GM12878 (cell line): ENCODE data around the gene TDRD10. TPM values are rescaled to one million over a fixed set of nuclear protein-coding genes. Genes with fewer than 3 reads are reported as not detected.

Experiments
- ATAC-seq: fragments of 200-7000 bp; cut with Tn5 transposase; 3 replicates; pipeline ENCODE4 v1.9.1; 2020; ENCODE audit warnings: mild to moderate bottlenecking, moderate library complexity
- BruUV-seq: library from RNA; stranded (reverse); fragments of 400-500 nt; replicated peaks from 2 replicates; lab custom pipeline; 2021; lab: Mats Ljungman, UMichigan
- CTCF ChIA-PET: fragments of 300-600 bp; sonication (Branson Sonifier 250); formaldehyde crosslinking; extraction: SDS; loops from one replicate; lab custom pipeline; 2021; ENCODE audit warnings: inconsistent platforms; lab: Yijun Ruan, JAX
- POLR2A ChIA-PET: fragments of 350-600 bp; formaldehyde crosslinking; extraction: SDS; loops from one replicate; lab custom pipeline; 2021; ENCODE audit warnings: inconsistent platforms; lab: Charles Lee
- RAD21 ChIA-PET: fragments of 300-600 bp; sonication (Branson Sonifier 250); formaldehyde crosslinking; loops from one replicate; lab custom pipeline; 2023; ENCODE audit warnings: antibody characterized with exemption; ENCODE audit not compliant: unreplicated experiment; lab: Charles Lee
- SMC1A ChIA-PET: fragments of 300-600 bp; sonication (Branson Sonifier 250); formaldehyde crosslinking; loops from one replicate; lab custom pipeline; 2023; ENCODE audit not compliant: unreplicated experiment, uncharacterized antibody; lab: Charles Lee
- DNase-seq: peaks from one replicate; pipeline ENCODE4 v3.0.0-alpha.2; 2011; ENCODE audit warnings: low read depth, low spot score
- FAIRE-seq: peaks from 3 replicates; lab custom pipeline; 2011; peaks lifted over from hg19 to GRCh38; lab: Jason Lieb, UNC
- H2AFZ ChIP-seq: 2 replicates; pipeline ENCODE4 v1.6.0; 2011; ENCODE audit warnings: low read depth, low read length, control low read depth; ENCODE audit not compliant: control insufficient read depth
- H3K27ac ChIP-seq: 2 replicates; pipeline ENCODE4 v1.5.1; 2011; ENCODE audit warnings: control low read depth; ENCODE audit not compliant: control insufficient read depth, insufficient read depth
- H3K27me3 ChIP-seq, 2 experiments: replicated peaks in 1 of 2; 2 replicates each; pipeline versions ENCODE4 v1.6.0 to v1.6.1; 2011; ENCODE audit warnings: low read length in 1 of 2; ENCODE audit not compliant: control insufficient read depth in 2 of 2, insufficient read depth in 2 of 2
- H3K36me3 ChIP-seq, 2 experiments: 2 replicates each; pipeline ENCODE4 v1.5.1; 2011; ENCODE audit warnings: low read length in 1 of 2; ENCODE audit not compliant: control insufficient read depth in 2 of 2, insufficient read depth in 2 of 2
- H3K4me1 ChIP-seq: 2 replicates; pipeline ENCODE4 v1.6.1; 2011; ENCODE audit warnings: mild to moderate bottlenecking, low read length, moderate library complexity, mixed read lengths; ENCODE audit not compliant: control insufficient read depth, insufficient read depth
- H3K4me2 ChIP-seq: 2 replicates; pipeline ENCODE4 v1.6.0; 2011; ENCODE audit warnings: control low read depth; ENCODE audit not compliant: control insufficient read depth, insufficient read depth
- H3K4me3 ChIP-seq: fragments of 200-600 bp; sonication (generic); 2 replicates; pipeline ENCODE4 v1.5.1; 2016
- H3K79me2 ChIP-seq: 2 replicates; pipeline ENCODE4 v1.6.0; 2011; ENCODE audit warnings: low read length; ENCODE audit not compliant: control insufficient read depth, insufficient read depth
- H3K9ac ChIP-seq: 2 replicates; pipeline ENCODE4 v1.8.0; 2011; ENCODE audit warnings: low read length, control low read depth, mixed read lengths; ENCODE audit not compliant: control insufficient read depth, insufficient read depth
- H3K9me3 ChIP-seq: replicated peaks from 3 replicates; pipeline ENCODE4 v1.5.1; 2011; ENCODE audit warnings: mild to moderate bottlenecking, low read length; ENCODE audit not compliant: control insufficient read depth, insufficient read depth
- H4K20me1 ChIP-seq: 2 replicates; pipeline ENCODE4 v1.6.0; 2011; ENCODE audit not compliant: control insufficient read depth, insufficient read depth
- DPF2 ChIP-seq: fragments of 450-650 bp; IDR thresholded peaks from 2 replicates; pipeline ENCODE4 v1.6.1; 2017; ENCODE audit warnings: mild to moderate bottlenecking
- GATAD2B ChIP-seq: fragments of 450-650 bp; conservative IDR thresholded peaks from 2 replicates; pipeline ENCODE4 v1.6.1; 2017; ENCODE audit warnings: low read depth, mild to moderate bottlenecking, moderate library complexity
- IRF4 ChIP-seq: IDR thresholded peaks from 2 replicates; pipeline ENCODE4 v1.6.1; 2011; ENCODE audit warnings: low read depth, low read length
- JUND ChIP-seq: IDR thresholded peaks from 2 replicates; pipeline ENCODE4 v1.6.1; 2012; ENCODE audit warnings: low read depth, mild to moderate bottlenecking, low read length, improper control_type of control experiment, moderate library complexity
- MYB ChIP-seq: fragments of 150-350 bp; IDR thresholded peaks from 2 replicates; pipeline ENCODE4 v1.6.1; 2014; ENCODE audit warnings: mild to moderate bottlenecking, low read depth, low read length, borderline replicate concordance
- PAX8 ChIP-seq: fragments of 450-650 bp; IDR thresholded peaks from 2 replicates; pipeline ENCODE4 v1.6.1; 2017; ENCODE audit warnings: mild to moderate bottlenecking, moderate library complexity
- RCOR1 ChIP-seq: conservative IDR thresholded peaks from 2 replicates; pipeline ENCODE4 v1.6.1; 2012; ENCODE audit warnings: low read depth, low read length, improper control_type of control experiment
- RFX5 ChIP-seq: IDR thresholded peaks from 2 replicates; pipeline ENCODE4 v1.6.1; 2011; ENCODE audit warnings: low read depth, low read length, improper control_type of control experiment
- SMAD1 ChIP-seq: fragments of 450-650 bp; IDR thresholded peaks from 2 replicates; pipeline ENCODE4 v1.6.1; 2018; ENCODE audit warnings: mild to moderate bottlenecking, low read depth; ENCODE audit not compliant: partially characterized antibody
- WGBS: methylation state at CpG from one replicate; pipeline ENCODE4 v1.1.6; 2016; ENCODE audit warnings: low lambda C conversion rate; ENCODE audit not compliant: insufficient replicate concordance, insufficient coverage; ENCODE audit errors: missing lambda C conversion rate; 5-methylcytosine and 5-hydroxymethylcytosine counted together
- in situ Hi-C: fragments of 300-500 bp; cut with MboI; formaldehyde crosslinking; loops from 9 replicates; pipeline ENCODE4 v1.14.3; 2018; ENCODE audit warnings: mixed read lengths
- intact Hi-C: fragments of 100-400 bp; cut with micrococcal nuclease; formaldehyde crosslinking; loops from one replicate; pipeline ENCODE4 v1.14.2; 2022; ENCODE audit not compliant: unreplicated experiment
- polyA plus RNA-seq, 11 experiments: library from polyadenylated mRNA; depleted of rRNA in 4 of 11; unstranded in 6 of 11; stranded (reverse) in 5 of 11; fragments of >200 nt; fragmentation: Nextera tagmentation in 4 of 11; fragmentation: Illumina TruSeq in 1 of 11; extraction: Ambion mirVana in 4 of 11; extraction: Trizol in 1 of 11; gene quantifications; 1 replicate in 1 of 11; 2 replicates in 10 of 11; pipeline versions ENCODE4 v1.2.1 to v1.2.3, GENCODE V29; 2011 to 2016; ENCODE audit warnings: inconsistent platforms in 2 of 11, missing spikeins in 2 of 11, low read depth in 1 of 11
- total RNA-seq, 4 experiments: library from RNA; depleted of rRNA in 3 of 4; stranded (reverse); fragments of >200 nt in 3 of 4; fragmentation: Illumina TruSeq in 1 of 4; extraction: Trizol in 1 of 4; gene quantifications; 2 replicates each; pipeline versions ENCODE4 v1.2.1 to v1.2.3, GENCODE V29; 2013 to 2021
- TF ChIP-seq, protein P1 (sequence below): fragments of 450-650 bp; IDR thresholded peaks from 2 replicates; pipeline ENCODE4 v1.6.1; 2017; ENCODE audit warnings: mild to moderate bottlenecking, moderate library complexity
- TF ChIP-seq, protein P2 (sequence below): fragments of 450-650 bp; IDR thresholded peaks from 2 replicates; pipeline ENCODE4 v1.6.1; 2017; ENCODE audit warnings: antibody characterized with exemption, mild to moderate bottlenecking, moderate library complexity
- TF ChIP-seq, protein P3 (sequence below): fragments of 450-650 bp; IDR thresholded peaks from 2 replicates; pipeline ENCODE4 v1.6.1; 2016; ENCODE audit warnings: mild to moderate bottlenecking, moderate library complexity, borderline replicate concordance

Gene TDRD10
- total and polyA plus RNA-seq, 10 of the 15 experiments (the other 5 are each of a cell fraction or from before 2014, with no cell fraction given): not detected

DNA sequence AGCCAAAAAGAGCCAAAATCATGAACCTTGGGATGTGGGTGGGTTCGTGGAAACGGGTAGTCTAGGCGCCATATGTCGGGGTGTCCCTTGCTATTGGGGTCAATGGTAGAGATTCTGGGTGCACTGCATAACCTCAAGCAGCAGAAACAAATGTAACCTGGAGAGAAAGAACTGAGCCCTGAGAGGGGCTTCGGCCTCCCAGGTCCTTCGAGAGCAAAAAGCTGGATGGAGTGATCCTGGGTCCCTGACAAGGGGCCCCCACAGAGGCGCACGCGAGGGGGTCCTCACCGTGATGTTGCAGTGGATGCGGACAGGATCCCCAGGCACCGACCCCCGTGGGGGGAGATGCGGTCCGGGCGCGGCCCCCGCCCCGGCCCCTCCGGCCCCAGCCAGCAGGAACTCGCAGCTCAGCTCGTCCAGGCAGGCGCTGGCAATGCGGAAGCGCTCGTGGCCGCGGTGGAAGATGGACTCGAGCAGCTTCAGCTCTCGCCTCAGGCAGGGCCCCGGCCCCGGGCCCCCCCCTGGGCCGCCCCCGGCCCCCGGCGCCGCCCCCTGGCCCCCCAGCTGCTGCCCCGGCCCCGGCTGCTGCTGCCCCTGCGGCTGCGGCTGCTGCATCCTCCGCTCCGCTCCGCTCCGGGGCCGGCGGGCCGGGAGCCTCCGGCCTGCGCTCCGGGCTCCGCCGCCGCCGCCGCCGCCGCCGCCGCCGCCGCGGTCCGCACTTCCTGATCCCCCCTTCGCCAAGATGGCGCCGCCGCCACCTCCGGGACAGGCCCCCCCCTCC, 56.1 kb downstream of the TDRD10 start, which contains the start of gene UBE2Q1:
Gene UBE2Q1 (minus strand): TSS at position 724 of the 781 bp plus-strand sequence. CDS start 109 bp downstream, at position 615.
- in situ Hi-C loops: no loop called here
- Histone ChIP-seq H3K4me1 (peaks cover 4% of the 10 kb centered on the region), H3K27ac (peak within 1 kb of the TSS; percentile 88), H3K4me3 (peak within 1 kb of the TSS; percentile 88), H3K9ac (peak within 1 kb of the TSS; percentile 82), H3K79me2 (peaks cover 31% of the 10 kb centered on the region), H3K27me3 (no peaks in the 10 kb centered on the region), H3K9me3 (no peaks in the 10 kb centered on the region), H3K36me3 (peaks cover 7 to 21% of the 10 kb centered on the region in 2 experiments), H3K4me2 (peak within 1 kb of the TSS; percentile 100), H2AFZ (peak within 1 kb of the TSS; percentile 97), H4K20me1 (no peaks in the 10 kb centered on the region)
- DNase-seq (no peak), ATAC-seq (no peak), FAIRE-seq (no peak)
- WGBS: under 1% methylated on average over 29 of the region's 69 CpGs
- no TSS peak for BruUV-seq
- intact Hi-C loops: loop anchor here (2.0 to 5.0 kb wide), 4 partner anchors 51 to 527 kb away; partner anchors contain the start of gene ADAR
- ChIA-PET CTCF (interaction anchor here (0.8 to 1.4 kb wide), 2 partner anchors 77 to 79 kb away, joined by 3 to 9 read pairs; no protein-coding TSS in a partner anchor), POLR2A (interaction anchor here (0.6 to 1.3 kb wide), 5 partner anchors 192 to 1129 kb away, joined by 3 to 12 read pairs (median 4); no protein-coding TSS in a partner anchor), SMC1A (interaction anchor here (0.9 to 1.0 kb wide), 2 partner anchors 11 to 82 kb away, joined by 3 to 4 read pairs; no protein-coding TSS in a partner anchor), RAD21 (no interaction called here)
- TF ChIP-seq GATAD2B (peak; percentile 24; the same call in 1 of the 2 replicates), RCOR1 (no peak), DPF2 (no peak), JUND (no peak), SMAD1 (no peak), RFX5 (no peak), MYB (no peak), PAX8 (no peak), IRF4 (no peak)
- TF ChIP-seq, protein P1, sequence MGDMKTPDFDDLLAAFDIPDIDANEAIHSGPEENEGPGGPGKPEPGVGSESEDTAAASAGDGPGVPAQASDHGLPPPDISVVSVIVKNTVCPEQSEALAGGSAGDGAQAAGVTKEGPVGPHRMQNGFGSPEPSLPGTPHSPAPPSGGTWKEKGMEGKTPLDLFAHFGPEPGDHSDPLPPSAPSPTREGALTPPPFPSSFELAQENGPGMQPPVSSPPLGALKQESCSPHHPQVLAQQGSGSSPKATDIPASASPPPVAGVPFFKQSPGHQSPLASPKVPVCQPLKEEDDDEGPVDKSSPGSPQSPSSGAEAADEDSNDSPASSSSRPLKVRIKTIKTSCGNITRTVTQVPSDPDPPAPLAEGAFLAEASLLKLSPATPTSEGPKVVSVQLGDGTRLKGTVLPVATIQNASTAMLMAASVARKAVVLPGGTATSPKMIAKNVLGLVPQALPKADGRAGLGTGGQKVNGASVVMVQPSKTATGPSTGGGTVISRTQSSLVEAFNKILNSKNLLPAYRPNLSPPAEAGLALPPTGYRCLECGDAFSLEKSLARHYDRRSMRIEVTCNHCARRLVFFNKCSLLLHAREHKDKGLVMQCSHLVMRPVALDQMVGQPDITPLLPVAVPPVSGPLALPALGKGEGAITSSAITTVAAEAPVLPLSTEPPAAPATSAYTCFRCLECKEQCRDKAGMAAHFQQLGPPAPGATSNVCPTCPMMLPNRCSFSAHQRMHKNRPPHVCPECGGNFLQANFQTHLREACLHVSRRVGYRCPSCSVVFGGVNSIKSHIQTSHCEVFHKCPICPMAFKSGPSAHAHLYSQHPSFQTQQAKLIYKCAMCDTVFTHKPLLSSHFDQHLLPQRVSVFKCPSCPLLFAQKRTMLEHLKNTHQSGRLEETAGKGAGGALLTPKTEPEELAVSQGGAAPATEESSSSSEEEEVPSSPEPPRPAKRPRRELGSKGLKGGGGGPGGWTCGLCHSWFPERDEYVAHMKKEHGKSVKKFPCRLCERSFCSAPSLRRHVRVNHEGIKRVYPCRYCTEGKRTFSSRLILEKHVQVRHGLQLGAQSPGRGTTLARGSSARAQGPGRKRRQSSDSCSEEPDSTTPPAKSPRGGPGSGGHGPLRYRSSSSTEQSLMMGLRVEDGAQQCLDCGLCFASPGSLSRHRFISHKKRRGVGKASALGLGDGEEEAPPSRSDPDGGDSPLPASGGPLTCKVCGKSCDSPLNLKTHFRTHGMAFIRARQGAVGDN: no peak
- TF ChIP-seq, protein P2, sequence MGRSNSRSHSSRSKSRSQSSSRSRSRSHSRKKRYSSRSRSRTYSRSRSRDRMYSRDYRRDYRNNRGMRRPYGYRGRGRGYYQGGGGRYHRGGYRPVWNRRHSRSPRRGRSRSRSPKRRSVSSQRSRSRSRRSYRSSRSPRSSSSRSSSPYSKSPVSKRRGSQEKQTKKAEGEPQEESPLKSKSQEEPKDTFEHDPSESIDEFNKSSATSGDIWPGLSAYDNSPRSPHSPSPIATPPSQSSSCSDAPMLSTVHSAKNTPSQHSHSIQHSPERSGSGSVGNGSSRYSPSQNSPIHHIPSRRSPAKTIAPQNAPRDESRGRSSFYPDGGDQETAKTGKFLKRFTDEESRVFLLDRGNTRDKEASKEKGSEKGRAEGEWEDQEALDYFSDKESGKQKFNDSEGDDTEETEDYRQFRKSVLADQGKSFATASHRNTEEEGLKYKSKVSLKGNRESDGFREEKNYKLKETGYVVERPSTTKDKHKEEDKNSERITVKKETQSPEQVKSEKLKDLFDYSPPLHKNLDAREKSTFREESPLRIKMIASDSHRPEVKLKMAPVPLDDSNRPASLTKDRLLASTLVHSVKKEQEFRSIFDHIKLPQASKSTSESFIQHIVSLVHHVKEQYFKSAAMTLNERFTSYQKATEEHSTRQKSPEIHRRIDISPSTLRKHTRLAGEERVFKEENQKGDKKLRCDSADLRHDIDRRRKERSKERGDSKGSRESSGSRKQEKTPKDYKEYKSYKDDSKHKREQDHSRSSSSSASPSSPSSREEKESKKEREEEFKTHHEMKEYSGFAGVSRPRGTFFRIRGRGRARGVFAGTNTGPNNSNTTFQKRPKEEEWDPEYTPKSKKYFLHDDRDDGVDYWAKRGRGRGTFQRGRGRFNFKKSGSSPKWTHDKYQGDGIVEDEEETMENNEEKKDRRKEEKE: no peak
- TF ChIP-seq, protein P3, sequence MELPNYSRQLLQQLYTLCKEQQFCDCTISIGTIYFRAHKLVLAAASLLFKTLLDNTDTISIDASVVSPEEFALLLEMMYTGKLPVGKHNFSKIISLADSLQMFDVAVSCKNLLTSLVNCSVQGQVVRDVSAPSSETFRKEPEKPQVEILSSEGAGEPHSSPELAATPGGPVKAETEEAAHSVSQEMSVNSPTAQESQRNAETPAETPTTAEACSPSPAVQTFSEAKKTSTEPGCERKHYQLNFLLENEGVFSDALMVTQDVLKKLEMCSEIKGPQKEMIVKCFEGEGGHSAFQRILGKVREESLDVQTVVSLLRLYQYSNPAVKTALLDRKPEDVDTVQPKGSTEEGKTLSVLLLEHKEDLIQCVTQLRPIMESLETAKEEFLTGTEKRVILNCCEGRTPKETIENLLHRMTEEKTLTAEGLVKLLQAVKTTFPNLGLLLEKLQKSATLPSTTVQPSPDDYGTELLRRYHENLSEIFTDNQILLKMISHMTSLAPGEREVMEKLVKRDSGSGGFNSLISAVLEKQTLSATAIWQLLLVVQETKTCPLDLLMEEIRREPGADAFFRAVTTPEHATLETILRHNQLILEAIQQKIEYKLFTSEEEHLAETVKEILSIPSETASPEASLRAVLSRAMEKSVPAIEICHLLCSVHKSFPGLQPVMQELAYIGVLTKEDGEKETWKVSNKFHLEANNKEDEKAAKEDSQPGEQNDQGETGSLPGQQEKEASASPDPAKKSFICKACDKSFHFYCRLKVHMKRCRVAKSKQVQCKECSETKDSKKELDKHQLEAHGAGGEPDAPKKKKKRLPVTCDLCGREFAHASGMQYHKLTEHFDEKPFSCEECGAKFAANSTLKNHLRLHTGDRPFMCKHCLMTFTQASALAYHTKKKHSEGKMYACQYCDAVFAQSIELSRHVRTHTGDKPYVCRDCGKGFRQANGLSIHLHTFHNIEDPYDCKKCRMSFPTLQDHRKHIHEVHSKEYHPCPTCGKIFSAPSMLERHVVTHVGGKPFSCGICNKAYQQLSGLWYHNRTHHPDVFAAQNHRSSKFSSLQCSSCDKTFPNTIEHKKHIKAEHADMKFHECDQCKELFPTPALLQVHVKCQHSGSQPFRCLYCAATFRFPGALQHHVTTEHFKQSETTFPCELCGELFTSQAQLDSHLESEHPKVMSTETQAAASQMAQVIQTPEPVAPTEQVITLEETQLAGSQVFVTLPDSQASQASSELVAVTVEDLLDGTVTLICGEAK: no peak
